Breast epithelium (tissue), 4 donors: ENCODE results near the gene STK17A. TPM values are rescaled to one million over a fixed set of nuclear protein-coding genes. Genes with fewer than 3 reads are reported as not detected.
A peak's percentile ranks its signal among the peaks of the same experiment; 100 is the strongest.
"Not testable (repeated sequence)": the region's sequence is repeated elsewhere in the genome, so short reads cannot be mapped to it uniquely, and the experiment has no call there.

ENCODE experiments used
- DNase-seq, 2 donors: peaks; one replicate each; pipeline ENCODE4 v3.0.0-alpha.2; 2019; ENCODE audit warnings: low spot score in 2 of 2
- H3K27ac ChIP-seq, 2 donors: fragments of 200-600 bp; sonication (generic) in 1 of 2; one replicate each; pipeline ENCODE4 v1.5.1; 2016 to 2019; ENCODE audit warnings: mild to moderate bottlenecking in 1 of 2
- H3K27me3 ChIP-seq, 2 donors: fragments of 200-600 bp; sonication (generic) in 1 of 2; one replicate each; pipeline versions ENCODE4 v1.5.1 to v1.6.0; 2017 to 2019; ENCODE audit warnings: control low read depth in 1 of 2, mild to moderate bottlenecking in 1 of 2
- H3K36me3 ChIP-seq: fragments of 200-600 bp; one replicate; pipeline ENCODE4 v1.5.1; 2019
- H3K4me1 ChIP-seq, 2 donors: fragments of 200-600 bp; sonication (generic); one replicate each; pipeline ENCODE4 v1.5.1; 2016 to 2019; ENCODE audit warnings: control low read depth in 1 of 2
- H3K4me3 ChIP-seq, 3 donors: fragments of 200-600 bp; sonication (generic); 1 replicate in 2 of 3; 2 replicates in 1 of 3; pipeline ENCODE4 v1.5.1; 2016 to 2019; ENCODE audit warnings: mild to moderate bottlenecking in 3 of 3, moderate library complexity in 2 of 3
- H3K9me3 ChIP-seq, 2 donors: fragments of 200-600 bp; sonication (generic) in 1 of 2; one replicate each; pipeline ENCODE4 v1.5.1; 2016 to 2019; ENCODE audit warnings: control low read depth in 1 of 2
- POLR2A ChIP-seq: fragments of 450-650 bp; IDR thresholded peaks from one replicate; pipeline ENCODE4 v1.6.1; 2016; ENCODE audit warnings: antibody characterized with exemption, mild to moderate bottlenecking, moderate library complexity
- POLR2AphosphoS5 ChIP-seq, 3 donors: sonication (generic); formaldehyde crosslinking; IDR thresholded peaks; one replicate each; pipeline ENCODE4 v1.6.1; 2017; ENCODE audit warnings: antibody characterized with exemption in 3 of 3
- intact Hi-C: fragments of 100-400 bp; cut with DNase I; formaldehyde crosslinking; loops from one replicate; pipeline ENCODE4 v1.15.1; 2023; ENCODE audit warnings: low total_unique reads
- total RNA-seq, 3 donors: library from RNA; depleted of rRNA; stranded (reverse); fragments of >200 nt; gene quantifications; one replicate each; pipeline ENCODE4 v1.1.0, GENCODE V29; 2016
- TF ChIP-seq, protein P1 (sequence below), 3 donors: fragments of 450-650 bp; IDR thresholded peaks; one replicate each; pipeline ENCODE4 v1.5.1; 2016 to 2017; ENCODE audit warnings: antibody characterized with exemption in 3 of 3, mild to moderate bottlenecking in 3 of 3, moderate library complexity in 3 of 3

The STK17A gene
- total RNA-seq, 3 donors from 2014 or later: 13.3 to 24.3 (median 24.1) TPM

- TF ChIP-seq POLR2AphosphoS5 (IDR thresholded peaks at IDR 0.05) (no peak), POLR2A (no peak)
- TF ChIP-seq, protein P1, sequence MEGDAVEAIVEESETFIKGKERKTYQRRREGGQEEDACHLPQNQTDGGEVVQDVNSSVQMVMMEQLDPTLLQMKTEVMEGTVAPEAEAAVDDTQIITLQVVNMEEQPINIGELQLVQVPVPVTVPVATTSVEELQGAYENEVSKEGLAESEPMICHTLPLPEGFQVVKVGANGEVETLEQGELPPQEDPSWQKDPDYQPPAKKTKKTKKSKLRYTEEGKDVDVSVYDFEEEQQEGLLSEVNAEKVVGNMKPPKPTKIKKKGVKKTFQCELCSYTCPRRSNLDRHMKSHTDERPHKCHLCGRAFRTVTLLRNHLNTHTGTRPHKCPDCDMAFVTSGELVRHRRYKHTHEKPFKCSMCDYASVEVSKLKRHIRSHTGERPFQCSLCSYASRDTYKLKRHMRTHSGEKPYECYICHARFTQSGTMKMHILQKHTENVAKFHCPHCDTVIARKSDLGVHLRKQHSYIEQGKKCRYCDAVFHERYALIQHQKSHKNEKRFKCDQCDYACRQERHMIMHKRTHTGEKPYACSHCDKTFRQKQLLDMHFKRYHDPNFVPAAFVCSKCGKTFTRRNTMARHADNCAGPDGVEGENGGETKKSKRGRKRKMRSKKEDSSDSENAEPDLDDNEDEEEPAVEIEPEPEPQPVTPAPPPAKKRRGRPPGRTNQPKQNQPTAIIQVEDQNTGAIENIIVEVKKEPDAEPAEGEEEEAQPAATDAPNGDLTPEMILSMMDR (IDR thresholded peaks at IDR 0.05): no peak
- H3K27ac ChIP-seq: no peak overlapping the region
- DNase-seq: no peak
- H3K4me1 ChIP-seq: no peaks in the 10 kb centered on the region
- intact Hi-C loops: no loop called here
- no peaks in the 10 kb centered on the region for H3K36me3 ChIP-seq
- H3K9me3 ChIP-seq: no peaks in the 10 kb centered on the region
- no peak overlapping the region for H3K4me3 ChIP-seq
- no peaks in the 10 kb centered on the region for H3K27me3 ChIP-seq
Observed at GRCh38 chr7:43576241-43576640, 6.7 kb upstream of the STK17A start.

GRCh38 chr7:43577485-43577951 is 5.4 kb upstream of the STK17A start:
- TF ChIP-seq, protein P1 (IDR thresholded peaks at IDR 0.05): no peak
- TF ChIP-seq POLR2AphosphoS5 (IDR thresholded peaks at IDR 0.05) (no peak), POLR2A (no peak)
- Histone ChIP-seq H3K4me1 (no peaks in the 10 kb centered on the region), H3K27ac (no peak overlapping the region), H3K36me3 (no peaks in the 10 kb centered on the region), H3K27me3 (no peaks in the 10 kb centered on the region), H3K4me3 (no peak overlapping the region), H3K9me3 (no peaks in the 10 kb centered on the region)
- no peak for DNase-seq
- intact Hi-C loops: no loop called here

- H3K4me3 ChIP-seq: peak overlapping the region; percentile 90 to 99 (median 96)
- TF ChIP-seq, protein P1 (IDR thresholded peaks at IDR 0.05): no peak
- TF ChIP-seq POLR2A: no peak
- TF ChIP-seq POLR2AphosphoS5 (IDR thresholded peaks at IDR 0.05): peak in 1 of 3 donors; percentile 13
- no peaks in the 10 kb centered on the region for H3K9me3 ChIP-seq
- no peaks in the 10 kb centered on the region for H3K27me3 ChIP-seq
- no peaks in the 10 kb centered on the region for H3K36me3 ChIP-seq
- no peaks in the 10 kb centered on the region for H3K4me1 ChIP-seq
- DNase-seq: peak; percentile 41 to 56
- peak overlapping the region; percentile 93 to 94 for H3K27ac ChIP-seq
- intact Hi-C loops: no loop called here
Observed at GRCh38 chr7:43583424-43584194, 701 bp downstream of the STK17A start.

DNA sequence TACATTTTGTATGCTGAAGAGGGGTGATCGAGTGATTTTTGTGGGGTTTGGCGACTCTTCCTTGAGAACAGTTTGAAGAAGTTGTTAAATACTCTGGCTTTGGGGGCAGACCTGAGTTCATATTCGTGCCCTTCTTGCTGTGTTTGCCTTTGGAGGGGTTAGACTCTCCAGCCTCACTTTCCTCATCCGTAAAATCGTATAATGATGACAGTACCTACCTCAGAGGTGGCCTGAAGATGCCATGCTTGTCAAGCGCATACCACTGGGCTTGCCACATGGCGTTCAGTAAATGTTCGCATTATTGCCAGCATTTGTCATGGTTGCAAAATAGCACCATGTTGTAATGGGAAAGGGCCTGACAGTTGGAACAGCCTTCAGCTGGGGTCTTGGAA is 1.3 kb downstream of the STK17A start:
- Histone ChIP-seq H3K4me3 (peak overlapping the region; percentile 90 to 99 (median 96)), H3K27me3 (no peaks in the 10 kb centered on the region), H3K36me3 (no peaks in the 10 kb centered on the region), H3K27ac (peak overlapping the region; percentile 61 to 94), H3K9me3 (no peaks in the 10 kb centered on the region), H3K4me1 (no peaks in the 10 kb centered on the region)
- TF ChIP-seq POLR2A (no peak), POLR2AphosphoS5 (IDR thresholded peaks at IDR 0.05) (no peak)
- TF ChIP-seq, protein P1 (IDR thresholded peaks at IDR 0.05): no peak
- intact Hi-C loops: no loop called here
- no peak for DNase-seq

DNA sequence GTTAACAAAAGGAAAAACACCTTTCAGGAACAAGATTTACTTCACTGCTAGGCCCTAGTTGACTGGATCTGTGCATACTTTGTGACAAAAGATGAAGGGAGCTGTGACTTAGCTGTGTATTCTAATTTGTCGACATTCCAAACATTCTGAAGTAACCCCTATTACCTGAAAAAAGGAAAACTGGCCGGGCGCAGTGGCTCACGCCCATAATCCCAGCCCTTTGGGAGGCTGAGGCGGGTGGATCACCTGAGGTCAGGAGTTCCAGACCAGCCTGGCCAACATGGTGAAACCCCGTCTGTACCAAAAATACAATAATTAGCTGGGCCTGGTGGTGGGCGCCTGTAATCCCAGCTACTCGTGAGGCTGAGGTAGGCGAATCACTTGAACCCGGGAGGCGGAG is 1.8 kb downstream of the STK17A start:
- H3K4me1 ChIP-seq, H3K9me3 ChIP-seq, DNase-seq, intact Hi-C loops, H3K27me3 ChIP-seq, H3K36me3 ChIP-seq: not testable (repeated sequence)
- Histone ChIP-seq H3K4me3 (peak overlapping the region; percentile 90 to 99 (median 96)), H3K27ac (peak overlapping the region; percentile 61 to 94)
